ENCODE results near the gene LBX2. TPM values are rescaled to one million over a fixed set of nuclear protein-coding genes. Genes with fewer than 3 reads are reported as not detected.
A peak's percentile ranks its signal among the peaks of the same experiment; 100 is the strongest.
"Not testable (repeated sequence)": the region's sequence is repeated elsewhere in the genome, so short reads cannot be mapped to it uniquely, and the experiment has no call there.

LBX2 gene
- total RNA-seq, 1 experiment from 2014 or later, result not detected

- DNase-seq (ENCODE audit: unreplicated experiment), result no peak
- POLR2A ChIA-PET, result interaction anchor here (0.6 to 5.7 kb wide), 12 partner anchors 9 to 736 kb away, joined by 3 to 84 read pairs (median 4); partner anchors contain the start of genes C2orf81, CCDC142, HTRA2 and INO80B
- TSS peak; percentile 92 for BruUV-seq (replicated peaks)
- TF ChIP-seq CTCF (IDR thresholded peaks at IDR 0.05; ENCODE audit: unreplicated experiment), result no peak
- Mint-ChIP-seq H3K4me1 (ENCODE audit: insufficient read depth, unreplicated experiment) (peaks cover 8% of the 10 kb centered on the region), H3K4me3 (ENCODE audit: unreplicated experiment) (peak overlapping the region; percentile 94), H3K27ac (ENCODE audit: low read depth, unreplicated experiment) (peak overlapping the region; percentile 97), H3K9me3 (ENCODE audit: unreplicated experiment) (no peaks in the 10 kb centered on the region), H3K36me3 (ENCODE audit: insufficient read depth, unreplicated experiment) (peaks cover 37% of the 10 kb centered on the region), H3K27me3 (ENCODE audit: insufficient read depth, unreplicated experiment) (no peaks in the 10 kb centered on the region)
- CTCF ChIA-PET, result interaction anchor here (0.7 to 1.3 kb wide), 3 partner anchors 9 to 605 kb away, joined by 3 to 18 read pairs (median 3); partner anchors contain the start of genes CCDC142 and TTC31
- intact Hi-C loops (cut with micrococcal nuclease), result no loop called here
Observed at GRCh38 chr2:74472945-74473258, 26.5 kb downstream of the LBX2 start.

- BruUV-seq (replicated peaks), result TSS peak; percentile 94
- TF ChIP-seq CTCF (IDR thresholded peaks at IDR 0.05; ENCODE audit: unreplicated experiment), result no peak
- H3K4me1 Mint-ChIP-seq (ENCODE audit: insufficient read depth, unreplicated experiment), result peaks cover 8% of the 10 kb centered on the region
- H3K36me3 Mint-ChIP-seq (ENCODE audit: insufficient read depth, unreplicated experiment), result peaks cover 36% of the 10 kb centered on the region
- intact Hi-C loops (cut with micrococcal nuclease), result no loop called here
- H3K27me3 Mint-ChIP-seq (ENCODE audit: insufficient read depth, unreplicated experiment), result no peaks in the 10 kb centered on the region
- POLR2A ChIA-PET, result interaction anchor here (0.6 to 5.7 kb wide), 12 partner anchors 9 to 735 kb away, joined by 3 to 84 read pairs (median 4); partner anchors contain the start of genes C2orf81, CCDC142, HTRA2 and INO80B
- peak; percentile 91 for DNase-seq (ENCODE audit: unreplicated experiment)
- no peaks in the 10 kb centered on the region for H3K9me3 Mint-ChIP-seq (ENCODE audit: unreplicated experiment)
- H3K4me3 Mint-ChIP-seq (ENCODE audit: unreplicated experiment), result peak within 1 kb of the TSS; percentile 94
- H3K27ac Mint-ChIP-seq (ENCODE audit: low read depth, unreplicated experiment), result peak within 1 kb of the TSS; percentile 97
- CTCF ChIA-PET, result interaction anchor here (0.6 to 1.3 kb wide), 4 partner anchors 10 to 345 kb away, joined by 3 to 18 read pairs (median 3); partner anchors contain the start of genes CCDC142, INO80B and TTC31
Observed at GRCh38 chr2:74472086-74472944, 27.1 kb downstream of the LBX2 start, which contains the start of gene MRPL53. Gene MRPL53 (minus strand): TSS chr2:74472680. CDS start chr2:74472660, 20 bp downstream.

DNA sequence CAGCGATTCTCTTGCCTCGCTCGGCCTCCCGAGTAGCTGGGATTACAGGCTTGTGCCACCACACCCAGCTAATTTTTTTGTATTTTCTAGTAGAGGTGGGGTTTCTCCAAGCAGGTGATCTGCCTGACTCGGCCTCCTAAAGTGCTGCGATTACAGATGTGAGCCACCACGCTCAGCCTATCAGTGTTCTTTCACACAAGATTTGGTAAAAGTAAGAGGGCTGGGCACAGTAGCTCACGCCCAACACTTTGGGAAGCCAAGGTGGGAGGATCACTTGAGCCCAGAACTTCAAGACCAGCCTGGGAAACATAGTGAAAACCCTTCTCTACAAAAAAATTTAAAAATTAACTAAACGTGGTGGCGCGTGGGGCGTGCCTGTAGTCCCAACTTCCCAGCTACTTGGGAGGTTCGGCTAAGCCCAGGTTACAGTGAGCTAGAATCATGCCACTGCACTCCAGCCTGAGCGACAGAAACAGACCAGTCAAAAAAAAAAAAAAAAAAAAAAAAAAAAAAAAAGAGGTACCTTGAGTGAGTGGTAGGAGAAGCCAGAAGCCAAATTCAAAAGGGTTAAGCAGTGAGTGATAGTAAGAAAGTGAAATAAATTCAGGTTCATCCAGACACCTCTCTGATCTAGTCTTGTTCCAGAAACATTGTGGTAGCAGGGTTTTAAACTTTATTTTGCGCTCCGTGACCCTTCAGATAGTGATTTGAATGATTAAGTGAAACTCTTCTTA is 27.9 kb downstream of the LBX2 start:
- no TSS peak for BruUV-seq (replicated peaks)

DNA sequence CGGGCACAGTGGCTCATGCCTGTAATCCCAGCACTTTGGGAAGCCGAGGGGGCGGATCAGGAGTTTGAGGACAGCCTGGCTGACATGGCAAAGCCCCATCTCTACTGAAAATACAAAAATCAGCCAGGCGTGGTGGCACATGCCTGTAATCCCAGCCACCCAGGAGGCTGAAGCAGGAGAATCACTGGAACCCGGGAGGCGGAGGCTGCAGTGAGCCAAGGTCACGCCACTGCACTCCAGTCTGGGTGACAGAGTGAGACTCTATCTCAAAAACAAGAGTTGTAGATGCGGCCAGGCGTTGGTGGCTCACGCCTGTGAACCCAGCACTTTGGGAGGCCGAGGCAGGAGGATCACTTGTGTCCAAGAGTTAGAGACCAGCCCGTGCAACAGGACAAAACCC is 28.7 kb downstream of the LBX2 start:
- Mint-ChIP-seq H3K36me3 (ENCODE audit: insufficient read depth, unreplicated experiment) (peaks cover 30% of the 10 kb centered on the region), H3K4me3 (ENCODE audit: unreplicated experiment) (peak overlapping the region; percentile 58)
- H3K27ac Mint-ChIP-seq (ENCODE audit: low read depth, unreplicated experiment); H3K27me3 Mint-ChIP-seq (ENCODE audit: insufficient read depth, unreplicated experiment); BruUV-seq (replicated peaks); H3K4me1 Mint-ChIP-seq (ENCODE audit: insufficient read depth, unreplicated experiment); DNase-seq (ENCODE audit: unreplicated experiment); intact Hi-C loops (cut with micrococcal nuclease); H3K9me3 Mint-ChIP-seq (ENCODE audit: unreplicated experiment): not testable (repeated sequence)
- ChIA-PET POLR2A (interaction anchor here (1.1 to 5.7 kb wide), 3 partner anchors 11 to 61 kb away, joined by 3 to 84 read pairs (median 54); partner anchors contain the start of genes CCDC142, INO80B, TTC31 and WBP1), CTCF (interaction anchor here (0.6 kb wide), 1 partner anchor 9 kb away, joined by 5 read pairs; no protein-coding TSS in a partner anchor)

More for the DNA sequence above, 27.9 kb downstream of the LBX2 start:
- H3K36me3 Mint-ChIP-seq (ENCODE audit: insufficient read depth, unreplicated experiment), result peaks cover 30% of the 10 kb centered on the region
- POLR2A ChIA-PET, result interaction anchor here (1.1 to 5.7 kb wide), 6 partner anchors 11 to 61 kb away, joined by 3 to 84 read pairs (median 7); partner anchors contain the start of genes CCDC142, INO80B, TTC31 and WBP1
- no peaks in the 10 kb centered on the region for H3K9me3 Mint-ChIP-seq (ENCODE audit: unreplicated experiment)
- H3K27ac Mint-ChIP-seq (ENCODE audit: low read depth, unreplicated experiment), result peak overlapping the region; percentile 97
- H3K4me3 Mint-ChIP-seq (ENCODE audit: unreplicated experiment), result peak overlapping the region; percentile 94
- DNase-seq (ENCODE audit: unreplicated experiment), result no peak
- peaks cover 8% of the 10 kb centered on the region for H3K4me1 Mint-ChIP-seq (ENCODE audit: insufficient read depth, unreplicated experiment)
- CTCF ChIA-PET, result interaction anchor here (0.6 to 0.7 kb wide), 4 partner anchors 10 to 123 kb away, joined by 3 to 5 read pairs (median 4); partner anchors contain the start of gene INO80B
- no peaks in the 10 kb centered on the region for H3K27me3 Mint-ChIP-seq (ENCODE audit: insufficient read depth, unreplicated experiment)
- no peak for TF ChIP-seq CTCF (IDR thresholded peaks at IDR 0.05; ENCODE audit: unreplicated experiment)
- intact Hi-C loops (cut with micrococcal nuclease), result no loop called here
